ENCODE results near the gene TIE1. TPM values are rescaled to one million over a fixed set of nuclear protein-coding genes. Genes with fewer than 3 reads are reported as not detected.

Gene TIE1
- total RNA-seq: 7.0 TPM

DNA sequence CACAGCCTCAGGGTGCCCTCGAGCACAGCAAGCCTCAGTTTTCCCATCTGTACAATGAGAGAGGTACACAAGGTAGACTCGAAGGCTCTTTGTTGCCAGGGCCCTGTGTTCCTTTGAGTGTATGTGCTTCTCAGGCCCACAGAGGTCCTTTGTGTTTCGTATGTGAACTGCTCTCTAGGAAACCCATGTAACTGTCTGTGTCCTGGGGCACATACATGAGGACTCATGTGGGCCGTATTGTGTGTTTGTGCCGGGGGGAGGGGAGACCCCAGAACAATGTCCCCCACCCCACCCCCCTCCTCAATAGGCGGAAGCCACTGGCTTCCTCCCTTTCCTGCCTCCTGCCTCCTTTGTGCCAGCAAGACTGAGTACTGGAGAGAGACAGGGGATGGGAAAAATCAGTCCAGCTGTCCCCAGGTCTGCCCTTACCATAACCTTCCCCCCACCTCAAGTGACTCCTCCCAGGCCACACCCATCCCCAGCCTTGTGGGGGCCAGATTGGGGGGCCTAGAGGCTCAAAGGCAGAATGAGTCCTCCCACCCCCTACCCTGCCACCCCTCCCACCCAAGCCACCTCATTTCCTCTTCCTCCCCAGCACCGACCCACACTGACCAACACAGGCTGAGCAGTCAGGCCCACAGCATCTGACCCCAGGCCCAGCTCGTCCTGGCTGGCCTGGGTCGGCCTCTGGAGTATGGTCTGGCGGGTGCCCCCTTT lies at the start of gene TIE1:
TIE1 (plus strand) TSS at position 605 of the 717 bp plus-strand sequence; CDS start at position 695, 90 bp downstream.
- no peak for DNase-seq

DNA sequence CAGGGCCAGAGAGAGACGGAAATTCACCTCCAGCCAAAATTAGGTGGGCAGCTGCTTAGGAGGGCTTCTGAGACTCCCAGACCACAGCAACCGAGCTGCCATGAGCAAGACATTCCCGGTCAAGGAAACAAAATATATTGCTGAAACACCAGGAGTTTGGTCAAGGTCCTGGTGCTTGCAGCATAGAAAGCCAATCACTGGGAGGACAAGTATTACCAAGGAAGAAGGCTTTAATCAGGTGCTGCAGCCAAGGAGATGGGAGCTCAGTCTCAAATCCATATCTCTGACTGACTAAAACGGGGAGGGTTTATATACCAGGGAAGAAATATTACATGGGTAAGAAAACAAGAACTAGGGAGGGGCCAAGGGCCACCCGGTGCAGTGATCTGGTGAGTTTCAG lies 49.8 kb upstream of the TIE1 start:
- no peak for DNase-seq

DNA sequence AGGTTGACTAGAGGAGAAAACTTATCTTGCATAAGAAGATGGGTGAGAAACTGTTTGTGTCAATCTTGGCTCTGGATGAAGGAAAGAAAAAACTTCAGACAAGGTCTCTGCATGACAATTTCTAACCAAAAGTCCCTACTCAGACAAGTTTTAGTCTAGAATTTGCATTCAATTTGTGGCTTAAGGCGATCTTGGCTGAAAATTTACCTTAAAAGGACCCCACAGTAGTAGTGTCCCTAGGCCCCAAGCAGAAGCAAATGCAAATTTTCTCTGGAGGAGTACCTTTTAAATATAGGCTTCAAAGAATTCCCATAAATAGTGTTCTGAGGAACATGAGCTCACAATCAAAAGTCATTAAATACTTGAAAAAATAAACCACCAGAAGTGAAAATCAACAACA lies 48.6 kb upstream of the TIE1 start:
- DNase-seq: no peak

DNA sequence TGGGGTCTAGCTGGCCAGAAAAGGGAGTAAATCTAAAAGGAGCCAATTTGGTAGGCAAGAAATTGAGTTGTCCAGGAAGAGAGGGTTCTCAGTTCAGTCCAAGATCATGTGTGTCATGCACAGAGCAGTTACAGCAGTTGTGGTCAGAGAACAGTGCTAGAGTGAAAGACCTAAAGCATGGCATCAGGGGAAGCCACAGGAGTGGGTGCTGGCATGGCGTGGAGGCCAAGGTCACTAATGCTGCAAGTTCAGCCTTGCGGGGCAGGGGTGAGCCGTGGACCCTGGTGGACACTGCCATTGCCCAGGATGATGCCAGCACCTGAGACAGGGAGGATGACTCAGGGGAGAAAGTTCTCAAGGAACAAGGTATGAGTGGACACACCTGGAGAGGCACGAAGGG lies 47.6 kb upstream of the TIE1 start:
- DNase-seq: no peak

DNA sequence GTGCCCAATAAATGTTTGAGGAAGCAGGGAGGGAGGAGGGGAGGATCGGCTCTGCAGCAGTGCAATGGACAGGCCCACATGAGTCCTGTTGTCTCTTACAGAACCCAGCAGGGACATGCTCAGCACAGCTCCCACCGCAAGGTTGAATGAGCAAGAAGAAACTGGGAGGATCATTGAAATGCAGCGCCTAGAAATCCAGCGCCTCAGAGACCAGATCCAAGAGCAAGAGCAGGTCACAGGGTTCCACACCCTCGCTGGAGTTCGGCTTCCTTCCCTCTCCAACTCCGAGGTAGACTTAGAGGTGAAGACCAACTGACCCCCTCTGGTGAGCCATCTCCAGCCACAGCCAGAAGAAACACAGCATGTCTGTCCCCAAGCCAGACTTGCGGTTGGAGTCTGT lies 46.9 kb upstream of the TIE1 start:
- DNase-seq: no peak

DNA sequence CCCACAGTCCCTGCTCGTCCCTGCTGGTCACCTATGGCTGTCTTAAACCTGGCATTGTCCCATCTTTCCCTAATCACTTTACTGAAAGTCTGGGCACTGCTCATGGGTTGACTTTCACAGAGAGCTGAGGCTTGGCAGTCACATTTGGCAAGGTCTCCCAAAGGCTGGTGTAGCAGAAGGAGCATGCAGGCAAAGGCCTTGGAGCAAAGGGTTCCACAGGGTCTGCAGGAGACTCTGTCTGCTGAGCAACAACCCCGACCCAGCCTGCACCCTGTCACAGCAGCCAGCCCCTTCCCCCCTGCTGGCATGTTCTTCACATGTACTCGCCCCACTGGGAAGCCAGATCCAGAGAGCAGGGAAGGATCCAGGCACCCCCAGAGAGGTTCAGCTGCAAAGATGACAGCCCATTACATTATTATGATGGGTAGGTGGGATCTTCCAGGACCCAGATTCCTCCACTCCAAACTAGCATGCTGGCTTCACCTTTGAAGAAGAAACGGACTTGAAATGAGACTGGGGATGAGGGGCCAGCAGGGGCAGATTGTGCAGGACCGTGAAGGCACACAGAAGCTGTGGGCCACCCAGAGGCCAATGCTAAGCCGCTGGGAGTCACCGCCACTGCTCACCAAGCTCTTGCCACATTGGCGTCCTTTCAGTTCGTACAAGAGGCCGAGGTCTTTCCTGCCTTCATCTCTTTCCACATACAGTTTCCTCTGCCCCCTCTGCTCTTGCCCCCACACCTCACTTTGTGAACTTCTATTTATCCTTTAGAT lies 45.2 kb upstream of the TIE1 start:
- DNase-seq: no peak

DNA sequence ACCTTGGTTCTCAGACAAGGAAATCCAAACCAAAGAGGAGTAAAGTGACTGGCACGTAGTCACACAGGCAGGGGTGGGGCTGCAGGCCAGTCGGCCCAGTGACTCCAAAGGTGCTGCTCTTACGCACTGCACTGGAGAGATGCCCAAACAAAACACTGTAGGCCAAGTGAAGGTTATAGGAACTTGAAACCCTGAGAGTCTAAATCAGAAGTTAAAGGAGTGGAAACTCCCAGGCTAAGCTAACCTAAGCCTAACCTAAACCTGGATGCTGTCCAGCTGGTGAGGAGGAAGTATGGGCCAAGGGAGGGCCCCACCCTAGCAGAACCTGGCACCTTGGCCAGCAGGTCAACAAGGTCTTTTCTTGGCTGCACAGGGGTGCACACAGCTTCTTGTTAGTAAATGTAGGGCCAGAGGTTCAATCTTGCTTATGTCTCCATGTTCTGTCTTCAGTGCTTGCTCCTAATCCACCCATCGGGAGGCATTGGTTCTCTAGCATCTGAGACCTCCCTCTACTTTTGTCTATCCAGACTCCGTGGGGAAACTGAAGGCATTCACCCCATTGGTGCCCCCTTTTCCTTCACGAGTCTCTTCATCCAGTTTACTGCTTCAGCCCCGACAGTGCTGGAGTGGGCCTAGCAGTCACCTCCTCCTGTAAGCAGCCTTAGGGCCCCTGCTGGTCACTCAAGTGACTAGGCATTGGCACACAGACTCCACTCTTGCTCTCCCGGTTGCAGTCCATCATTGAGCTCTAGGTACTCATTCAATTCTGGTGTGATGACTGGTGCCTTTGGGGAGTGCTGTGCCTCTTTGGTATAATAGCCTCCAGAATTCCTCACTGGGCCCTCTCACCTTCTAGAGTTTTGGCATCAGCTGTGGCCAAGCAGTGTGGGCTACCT lies 43.9 kb upstream of the TIE1 start:
- DNase-seq: no peak

DNA sequence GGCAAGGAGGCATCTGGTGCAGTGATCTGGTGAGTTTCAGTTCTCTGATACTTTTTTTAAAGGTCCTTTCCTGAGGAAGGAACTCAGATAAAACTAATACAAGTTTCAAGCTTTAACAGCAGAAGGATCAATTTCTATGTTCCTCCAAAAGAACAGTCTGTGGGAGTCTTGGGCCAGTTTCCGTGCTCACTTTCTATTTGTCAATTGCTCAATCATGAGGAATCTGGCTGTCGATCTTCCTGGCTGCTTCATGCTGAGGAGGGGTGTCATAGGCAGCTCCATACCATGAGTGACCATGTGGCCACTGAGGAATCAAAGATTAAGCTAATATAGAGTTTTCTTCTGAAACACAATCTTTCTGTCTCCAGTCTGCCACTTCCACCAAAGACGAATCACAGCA lies 42.4 kb upstream of the TIE1 start:
- DNase-seq: no peak

DNA sequence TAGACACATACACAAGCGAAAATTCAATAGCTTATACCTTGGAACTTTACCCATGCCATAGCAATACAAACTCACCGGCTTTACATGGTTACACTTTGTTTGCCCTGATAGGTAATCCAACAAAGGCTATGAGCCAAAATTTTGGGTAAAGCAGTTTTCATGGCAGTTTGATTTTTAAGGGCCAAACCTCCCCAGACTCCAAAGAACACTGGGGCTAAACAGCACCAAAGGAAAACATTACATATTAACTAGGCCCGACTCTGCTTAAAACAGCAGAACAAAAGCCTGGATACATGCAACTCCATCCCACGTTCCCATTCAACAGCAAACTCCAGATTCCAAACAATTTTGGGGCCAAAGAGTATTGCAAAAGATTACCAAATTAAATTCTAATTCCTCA lies 35.4 kb upstream of the TIE1 start:
- no peak for DNase-seq

DNA sequence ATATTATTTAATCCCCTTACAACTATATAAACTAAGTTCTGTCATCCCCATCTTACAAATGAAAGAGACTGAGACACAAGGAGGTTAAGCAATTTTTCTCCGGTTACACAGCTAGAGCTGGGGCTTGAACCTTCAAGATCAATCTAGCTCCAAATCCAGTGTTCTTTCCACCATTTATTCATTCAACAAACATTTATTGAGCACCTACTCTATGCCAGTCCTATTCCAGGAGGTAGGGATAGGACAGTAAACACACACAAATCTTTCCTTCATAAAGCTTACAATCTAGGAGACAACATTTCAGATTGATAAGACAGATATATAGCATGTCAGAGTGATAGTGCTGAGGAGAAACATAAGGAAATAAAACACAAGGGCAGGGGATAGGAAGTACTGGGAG lies 33.9 kb upstream of the TIE1 start:
- DNase-seq: no peak

DNA sequence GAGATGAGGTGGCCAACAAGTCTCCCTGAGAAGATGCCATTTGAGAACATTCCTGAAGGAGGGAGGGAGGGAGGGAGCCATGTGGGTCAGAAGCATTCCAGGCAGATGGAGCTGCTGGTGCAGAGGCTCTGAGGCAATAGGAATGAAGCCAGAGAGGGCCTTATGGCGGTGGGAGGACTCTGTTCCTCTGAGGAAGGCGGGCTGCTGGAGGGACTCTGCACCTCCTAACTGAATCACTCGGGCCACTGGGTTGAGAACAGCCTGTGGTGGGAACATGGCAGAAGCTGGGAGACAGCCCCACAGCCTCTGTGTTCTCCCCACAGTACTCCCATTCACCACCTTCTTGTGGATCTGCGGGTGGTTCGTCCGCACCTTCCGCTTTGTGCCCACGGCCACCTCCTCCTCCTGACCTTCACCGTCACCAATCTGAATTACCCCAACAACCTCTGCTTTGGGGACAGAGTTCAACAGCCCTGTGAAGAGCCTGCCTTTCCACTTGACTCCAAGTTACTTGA lies 33.4 kb upstream of the TIE1 start:
- DNase-seq: no peak

DNA sequence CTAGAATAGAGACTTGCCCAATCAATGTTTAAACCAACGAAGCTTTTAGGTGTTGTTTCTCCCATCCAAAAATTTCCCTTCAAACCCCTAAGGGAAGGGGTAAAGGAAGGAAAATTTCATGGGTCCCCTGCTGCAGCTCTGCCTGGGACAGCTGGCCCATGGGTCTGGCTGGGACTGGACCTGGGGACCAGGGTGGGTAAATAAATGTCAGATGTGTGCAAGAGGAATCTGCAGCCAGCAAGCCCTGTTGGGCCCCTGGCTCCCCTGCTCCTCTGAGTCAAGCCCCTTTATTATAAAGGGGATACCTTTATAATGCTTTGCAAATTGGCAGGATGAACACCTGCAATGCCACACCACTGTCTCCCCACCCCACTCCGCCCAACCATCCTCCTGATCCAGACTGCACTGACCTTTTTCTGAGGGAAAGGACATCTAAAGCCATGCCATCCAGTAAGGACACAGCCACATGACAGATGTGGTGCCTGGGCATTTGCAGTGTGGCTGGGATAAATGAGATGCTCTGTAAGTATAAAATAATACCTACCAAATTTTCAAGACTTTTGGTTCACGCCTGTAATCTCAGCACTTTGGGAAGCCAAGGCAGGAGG lies 32.9 kb upstream of the TIE1 start:
- DNase-seq: no peak

DNA sequence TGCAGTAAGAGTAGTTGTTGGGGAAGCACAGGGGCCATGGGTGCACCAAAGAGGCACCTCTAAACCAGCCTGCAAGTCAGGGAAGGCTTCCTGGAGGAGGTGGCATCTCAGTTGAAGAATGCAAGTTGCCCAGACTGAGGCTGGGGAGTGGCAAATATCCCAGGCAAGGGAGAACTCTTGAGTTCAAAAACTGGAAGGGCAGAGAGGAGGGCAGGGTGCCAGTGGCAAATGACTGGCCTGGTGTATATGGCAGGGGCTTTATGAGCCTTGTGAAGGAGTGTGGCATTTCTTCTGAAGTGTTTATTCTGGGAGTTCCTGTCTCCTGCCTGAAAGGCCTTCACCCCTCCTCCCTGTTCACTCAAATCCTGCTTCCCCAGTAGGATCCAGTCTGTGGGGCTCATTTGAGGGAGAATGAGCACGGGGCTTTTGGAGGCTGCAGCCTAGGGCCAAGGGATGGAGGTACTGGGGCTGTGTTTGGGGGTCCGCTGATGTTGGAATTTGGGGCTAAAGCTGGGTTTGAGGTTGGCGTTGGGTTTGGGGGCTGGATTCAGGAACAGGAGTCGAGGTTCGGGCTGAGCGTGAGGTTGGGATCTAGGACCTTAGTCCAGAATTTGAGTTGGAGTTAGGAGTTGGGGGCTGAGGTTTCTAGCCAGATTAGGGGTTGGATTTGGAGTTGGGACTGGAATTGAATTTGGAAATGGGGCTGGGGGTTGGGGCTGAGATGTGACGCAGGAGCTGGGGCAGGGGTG lies 31.0 kb upstream of the TIE1 start, which contains the start of gene TMEM125:
TMEM125 (plus strand) TSS at position 357 of the 749 bp plus-strand sequence. CDS start 2,740 bp downstream, outside the sequence.
- DNase-seq: no peak

DNA sequence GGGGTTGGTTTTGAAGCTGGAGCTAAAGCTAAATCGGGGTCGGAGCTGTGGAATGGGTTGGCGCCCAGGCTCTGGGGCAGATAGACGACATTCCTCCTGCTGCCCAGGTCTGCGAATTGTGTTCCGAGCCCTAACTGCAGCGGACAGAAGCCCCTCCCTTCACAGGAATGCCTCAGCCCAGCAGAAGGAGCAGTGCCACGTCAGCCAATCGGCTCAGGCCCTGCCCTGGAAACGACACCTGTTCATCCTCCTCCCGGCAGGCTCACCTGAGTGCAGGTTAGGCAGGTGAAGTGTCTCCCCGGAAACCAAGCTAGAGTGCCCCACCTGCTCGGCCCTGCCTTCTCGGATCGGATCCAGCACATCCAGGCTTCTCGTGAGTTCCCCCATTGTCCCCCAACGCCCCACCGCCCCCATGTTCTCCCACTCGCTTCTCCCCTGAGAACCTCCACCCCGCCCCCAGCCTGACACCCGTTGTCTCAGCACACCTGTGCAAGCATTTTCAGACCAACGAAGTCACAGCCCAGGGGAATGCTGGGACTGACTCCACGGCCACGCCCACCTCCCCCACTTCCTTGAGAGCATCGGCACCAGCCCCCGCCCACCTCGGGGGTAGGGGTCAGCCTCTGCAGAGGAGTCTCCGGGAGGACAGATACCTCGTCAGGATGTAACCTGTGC lies 30.2 kb upstream of the TIE1 start:
- no peak for DNase-seq

DNA sequence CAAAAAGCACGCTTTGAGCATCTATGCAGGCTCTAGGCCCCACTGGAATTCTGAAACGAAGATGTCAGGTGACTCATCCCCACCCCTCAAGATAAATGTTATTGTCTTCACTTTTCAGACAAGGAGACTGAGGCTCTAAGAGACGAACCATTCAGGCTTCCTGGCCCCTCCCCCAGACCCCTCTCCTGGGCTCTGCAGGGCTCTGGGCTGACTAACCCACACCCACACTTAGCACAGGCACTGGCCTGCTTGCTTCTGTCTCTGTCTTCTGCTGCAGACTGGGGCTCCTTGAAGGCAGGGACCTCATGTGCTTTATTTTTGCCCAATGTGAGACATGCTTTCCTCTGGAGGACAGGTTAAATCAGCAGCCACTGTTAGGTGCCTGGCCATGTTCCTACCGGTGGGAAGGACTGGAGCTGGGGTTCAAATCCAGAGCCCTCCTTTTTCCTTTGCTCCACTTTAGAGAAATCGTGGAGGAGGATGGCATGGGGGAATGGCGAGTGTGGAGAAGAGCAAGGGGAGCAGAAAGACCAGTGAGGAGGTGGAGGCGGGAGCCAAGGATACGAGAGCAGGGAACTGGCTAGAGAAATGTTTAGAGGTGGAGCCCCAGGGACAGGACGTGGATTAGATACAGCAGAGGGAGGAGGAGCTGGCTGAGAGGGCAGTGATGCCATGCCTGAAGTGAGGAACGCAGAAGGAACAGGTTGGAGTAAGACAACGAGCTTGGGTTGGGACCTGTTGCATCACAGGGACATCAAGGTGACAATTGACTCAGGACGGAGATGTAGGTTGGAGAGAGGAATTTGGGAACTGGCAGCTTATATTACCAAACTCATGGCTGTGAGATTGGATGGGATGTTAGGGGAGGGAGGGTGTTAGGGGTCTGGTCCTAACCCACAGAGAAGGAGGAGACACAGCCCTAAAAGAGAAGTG lies 29.3 kb upstream of the TIE1 start:
- no peak for DNase-seq

DNA sequence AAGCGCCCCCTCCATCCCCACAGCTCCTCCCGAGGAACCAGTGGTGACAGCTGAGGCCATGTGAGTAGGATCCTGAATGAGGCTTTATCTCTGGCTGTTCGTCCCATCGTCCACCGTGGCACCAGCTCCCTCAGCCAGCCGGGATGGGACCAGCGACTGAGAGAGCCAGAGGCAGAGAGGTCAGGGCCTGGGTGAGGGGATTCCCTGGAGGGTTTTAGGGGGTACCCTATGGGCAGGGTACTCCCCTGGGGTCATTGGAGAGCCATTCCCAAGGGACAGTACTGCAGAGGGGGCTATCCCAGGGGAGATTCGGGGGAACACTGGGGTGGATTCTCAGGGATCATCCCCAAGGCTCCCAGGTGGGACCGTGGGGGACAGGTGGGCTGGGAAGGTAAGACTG lies 28.6 kb upstream of the TIE1 start:
- peak; percentile 30 for DNase-seq

DNA sequence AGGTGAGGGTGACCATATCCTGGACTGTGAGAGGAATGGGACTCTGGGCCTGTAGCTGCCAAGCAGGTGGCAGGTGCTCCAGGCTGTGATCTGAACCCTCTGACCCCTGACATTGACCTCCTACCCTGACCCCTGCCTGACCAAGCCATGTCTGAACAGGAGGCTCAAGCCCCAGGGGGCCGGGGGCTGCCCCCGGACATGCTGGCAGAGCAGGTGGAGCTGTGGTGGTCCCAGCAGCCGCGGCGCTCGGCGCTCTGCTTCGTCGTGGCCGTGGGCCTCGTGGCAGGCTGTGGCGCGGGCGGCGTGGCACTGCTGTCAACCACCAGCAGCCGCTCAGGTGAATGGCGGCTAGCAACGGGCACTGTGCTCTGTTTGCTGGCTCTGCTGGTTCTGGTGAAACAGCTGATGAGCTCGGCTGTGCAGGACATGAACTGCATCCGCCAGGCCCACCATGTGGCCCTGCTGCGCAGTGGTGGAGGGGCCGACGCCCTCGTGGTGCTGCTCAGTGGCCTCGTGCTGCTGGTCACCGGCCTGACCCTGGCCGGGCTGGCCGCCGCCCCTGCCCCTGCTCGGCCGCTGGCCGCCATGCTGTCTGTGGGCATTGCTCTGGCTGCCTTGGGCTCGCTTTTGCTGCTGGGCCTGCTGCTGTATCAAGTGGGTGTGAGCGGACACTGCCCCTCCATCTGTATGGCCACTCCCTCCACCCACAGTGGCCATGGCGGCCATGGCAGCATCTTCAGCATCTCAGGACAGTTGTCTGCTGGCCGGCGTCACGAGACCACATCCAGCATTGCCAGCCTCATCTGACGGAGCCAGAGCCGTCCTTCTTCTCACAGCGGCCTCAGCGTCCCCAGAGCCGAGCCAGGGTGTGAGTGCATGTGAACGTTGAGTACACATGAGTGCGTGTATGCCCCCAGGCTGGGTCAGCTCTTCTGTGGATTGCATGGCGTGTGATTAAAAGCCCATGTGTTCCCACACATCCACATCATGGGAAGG lies 27.9 kb upstream of the TIE1 start:
- no peak for DNase-seq

DNA sequence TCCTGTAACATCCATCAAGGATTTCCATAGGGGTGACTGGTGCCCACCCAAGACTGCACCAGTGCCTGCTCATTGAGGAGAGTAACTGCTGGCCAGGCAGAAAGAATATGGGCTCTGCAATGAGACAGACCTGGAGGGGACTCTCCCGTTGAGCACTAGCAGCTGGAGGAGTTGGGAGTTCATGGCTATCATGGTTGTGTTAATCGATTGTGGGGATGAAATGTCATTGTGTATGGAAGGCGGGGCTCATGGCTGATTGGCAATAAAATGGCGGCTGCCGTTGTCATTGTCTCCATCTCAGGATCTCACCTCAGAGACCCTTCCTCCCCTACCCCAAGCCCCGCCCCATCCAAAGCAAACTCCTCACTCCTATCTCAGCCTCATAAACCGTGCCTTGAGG lies 27.1 kb upstream of the TIE1 start:
- DNase-seq: no peak
